Coronary artery (tissue), 2 donors: Measurements from ENCODE around the gene DKKL1.

ENCODE experiments used
- DNase-seq: peaks from one replicate; pipeline ENCODE4 v3.0.0-alpha.2; 2017; ENCODE audit warnings: low spot score
- H3K27ac ChIP-seq, 2 donors: fragments of 200-600 bp; sonication (generic); one replicate each; pipeline ENCODE4 v1.5.1; 2016 to 2019
- H3K4me3 ChIP-seq: fragments of 200-600 bp; sonication (generic); 2 replicates; pipeline ENCODE4 v1.5.1; 2016; ENCODE audit warnings: mild to moderate bottlenecking, moderate library complexity
- TF ChIP-seq, protein P1 (sequence below): fragments of 200-600 bp; sonication (generic); IDR thresholded peaks from one replicate; pipeline ENCODE4 v1.5.1; 2019; ENCODE audit warnings: antibody characterized with exemption

DKKL1 gene

GRCh38 chr19:49409441-49410029 is 45.9 kb downstream of the DKKL1 start:
- no peak for DNase-seq
- TF ChIP-seq, protein P1, sequence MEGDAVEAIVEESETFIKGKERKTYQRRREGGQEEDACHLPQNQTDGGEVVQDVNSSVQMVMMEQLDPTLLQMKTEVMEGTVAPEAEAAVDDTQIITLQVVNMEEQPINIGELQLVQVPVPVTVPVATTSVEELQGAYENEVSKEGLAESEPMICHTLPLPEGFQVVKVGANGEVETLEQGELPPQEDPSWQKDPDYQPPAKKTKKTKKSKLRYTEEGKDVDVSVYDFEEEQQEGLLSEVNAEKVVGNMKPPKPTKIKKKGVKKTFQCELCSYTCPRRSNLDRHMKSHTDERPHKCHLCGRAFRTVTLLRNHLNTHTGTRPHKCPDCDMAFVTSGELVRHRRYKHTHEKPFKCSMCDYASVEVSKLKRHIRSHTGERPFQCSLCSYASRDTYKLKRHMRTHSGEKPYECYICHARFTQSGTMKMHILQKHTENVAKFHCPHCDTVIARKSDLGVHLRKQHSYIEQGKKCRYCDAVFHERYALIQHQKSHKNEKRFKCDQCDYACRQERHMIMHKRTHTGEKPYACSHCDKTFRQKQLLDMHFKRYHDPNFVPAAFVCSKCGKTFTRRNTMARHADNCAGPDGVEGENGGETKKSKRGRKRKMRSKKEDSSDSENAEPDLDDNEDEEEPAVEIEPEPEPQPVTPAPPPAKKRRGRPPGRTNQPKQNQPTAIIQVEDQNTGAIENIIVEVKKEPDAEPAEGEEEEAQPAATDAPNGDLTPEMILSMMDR = no peak
- Histone ChIP-seq H3K27ac (no peak overlapping the region), H3K4me3 (no peak overlapping the region)

- no peak overlapping the region for H3K27ac ChIP-seq
- TF ChIP-seq, protein P1 = no peak
- no peak overlapping the region for H3K4me3 ChIP-seq
- no peak for DNase-seq
Measured at GRCh38 chr19:49411681-49412326, 48.1 kb downstream of the DKKL1 start.

DNA sequence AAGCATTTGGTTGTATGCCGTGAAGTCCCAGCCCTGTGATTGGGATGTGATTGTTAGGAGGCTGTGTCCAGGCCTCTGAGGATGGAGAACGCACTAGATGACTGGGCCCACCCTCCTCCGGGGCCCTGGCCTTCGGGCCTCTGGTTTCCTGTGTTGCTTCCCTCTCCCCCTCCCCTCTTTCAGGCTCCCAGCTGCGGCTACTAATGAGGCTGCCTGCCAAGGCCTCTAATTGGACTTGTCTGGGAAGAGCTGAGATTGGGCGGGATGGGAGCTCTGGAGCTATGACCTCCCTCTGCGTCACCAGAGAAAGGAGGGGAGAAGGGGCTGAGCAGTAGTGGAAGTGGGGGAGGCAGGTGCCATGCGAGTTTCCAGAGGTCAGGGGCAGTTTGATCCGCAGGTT is 49.7 kb downstream of the DKKL1 start:
- TF ChIP-seq, protein P1 = no peak
- H3K4me3 ChIP-seq = no peak overlapping the region
- H3K27ac ChIP-seq = no peak overlapping the region
- no peak for DNase-seq

DNA sequence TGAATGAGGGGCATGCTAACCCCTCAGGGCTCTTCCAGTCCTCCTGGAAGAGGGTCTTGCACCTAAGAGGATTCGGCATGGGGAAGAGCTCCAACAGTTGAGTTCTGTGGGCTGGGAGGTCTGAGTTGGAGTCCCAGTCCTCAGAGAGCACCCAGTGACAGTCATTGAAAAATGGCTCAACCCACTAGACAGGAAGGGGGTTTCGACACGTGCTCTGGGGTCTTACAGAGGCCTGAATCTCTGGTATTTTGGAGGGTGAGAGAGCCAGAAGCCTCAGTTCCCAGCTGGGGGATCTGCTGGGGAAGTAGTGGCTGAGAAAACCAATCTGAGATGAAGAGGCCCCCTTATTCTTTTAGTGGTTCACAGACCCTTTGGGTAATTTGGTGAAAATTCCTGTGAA is 50.6 kb downstream of the DKKL1 start:
- TF ChIP-seq, protein P1 = no peak
- no peak overlapping the region for H3K27ac ChIP-seq
- no peak overlapping the region for H3K4me3 ChIP-seq
- no peak for DNase-seq

- Histone ChIP-seq H3K27ac (no peak overlapping the region), H3K4me3 (no peak overlapping the region)
- DNase-seq = no peak
- TF ChIP-seq, protein P1 = no peak
Measured at GRCh38 chr19:49415102-49415809, 51.6 kb downstream of the DKKL1 start.

DNA sequence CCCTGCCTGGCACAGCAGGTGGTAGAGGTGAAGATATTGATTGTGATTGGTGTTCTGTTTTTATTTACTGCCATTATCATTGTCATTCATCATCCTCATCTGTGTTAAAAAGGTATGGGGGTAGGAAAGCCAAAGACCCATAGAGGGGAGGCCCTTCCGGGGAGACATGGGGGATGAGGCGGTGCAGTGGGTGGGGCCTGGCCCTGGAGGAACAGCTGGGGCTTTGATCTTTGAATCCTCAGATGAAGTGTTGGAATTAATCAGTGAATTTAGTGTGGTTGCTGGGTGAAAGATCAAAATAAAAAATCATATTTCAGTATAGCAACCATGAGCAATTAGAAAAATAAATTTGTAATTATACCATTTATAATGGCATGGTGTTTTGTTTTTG is 52.1 kb downstream of the DKKL1 start:
- DNase-seq = no peak
- no peak overlapping the region for H3K27ac ChIP-seq
- TF ChIP-seq, protein P1 = no peak
- H3K4me3 ChIP-seq = no peak overlapping the region

DNA sequence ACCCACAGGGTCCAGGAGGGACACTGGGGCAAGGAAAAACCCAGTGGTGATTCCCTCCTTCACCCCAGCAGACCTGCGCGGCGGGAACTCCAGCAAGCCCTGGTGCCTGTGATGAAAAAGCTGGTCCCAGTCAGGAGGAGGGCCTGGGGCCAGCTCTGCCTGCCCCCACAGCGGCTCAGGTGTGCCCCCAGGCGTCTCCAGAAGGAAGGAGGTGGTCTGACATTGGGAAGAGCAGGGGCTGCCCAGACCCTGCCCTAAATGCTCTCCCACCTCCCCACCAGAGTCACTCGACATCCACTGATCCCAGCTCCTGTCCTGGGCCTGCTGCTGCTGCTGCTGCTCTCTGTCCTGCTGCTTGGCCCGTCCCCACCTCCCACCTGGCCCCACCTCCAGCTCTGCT is 53.4 kb downstream of the DKKL1 start:
- TF ChIP-seq, protein P1 = no peak
- Histone ChIP-seq H3K27ac (no peak overlapping the region), H3K4me3 (no peak overlapping the region)
- DNase-seq = no peak
